Transverse colon (tissue), 4 donors: Measurements from ENCODE around the gene DUSP9. TPM values are rescaled to one million over a fixed set of nuclear protein-coding genes. Genes with fewer than 3 reads are reported as not detected.

Source experiments
- DNase-seq: peaks from one replicate; pipeline ENCODE4 v3.0.0-alpha.2; 2019
- H3K27ac ChIP-seq, 4 donors: fragments of 200-600 bp; sonication (generic); 2 replicates each; pipeline ENCODE4 v1.5.1; 2016 to 2018; ENCODE audit warnings: inconsistent platforms in 4 of 4
- H3K27me3 ChIP-seq: fragments of 200-600 bp; sonication (generic); 2 replicates; pipeline ENCODE4 v1.5.1; 2017; ENCODE audit warnings: inconsistent platforms
- H3K36me3 ChIP-seq, 4 donors: fragments of 200-600 bp; sonication (generic); 2 replicates each; pipeline ENCODE4 v1.5.1; 2017 to 2019; ENCODE audit warnings: inconsistent platforms in 4 of 4
- H3K4me1 ChIP-seq, 4 donors: fragments of 200-600 bp; sonication (generic); 2 replicates each; pipeline ENCODE4 v1.5.1; 2017 to 2020; ENCODE audit warnings: inconsistent platforms in 4 of 4
- H3K4me3 ChIP-seq, 4 donors: fragments of 200-600 bp; sonication (generic); 1 replicate in 1 of 4; 2 replicates in 3 of 4; pipeline versions ENCODE4 v1.5.1 to v1.6.1; 2017 to 2019; ENCODE audit warnings: inconsistent platforms in 4 of 4
- H3K9me3 ChIP-seq, 2 donors: fragments of 200-600 bp; sonication (generic); 2 replicates each; pipeline ENCODE4 v1.5.1; 2017 to 2019; ENCODE audit warnings: inconsistent platforms in 2 of 2
- CTCF ChIP-seq, 5 experiments: fragments of 200-600 bp in 3 of 5; fragments of 450-650 bp in 2 of 5; sonication (generic) in 3 of 5; IDR thresholded peaks; 1 replicate in 2 of 5; 2 replicates in 3 of 5; pipeline ENCODE4 v1.5.1; 2016 to 2017; ENCODE audit warnings: antibody characterized with exemption in 5 of 5, inconsistent platforms in 3 of 5, mild to moderate bottlenecking in 2 of 5, moderate library complexity in 1 of 5
- EP300 ChIP-seq: sonication (generic); formaldehyde crosslinking; IDR thresholded peaks from one replicate; pipeline ENCODE4 v1.6.1; 2017; ENCODE audit warnings: antibody characterized with exemption, low read depth
- POLR2A ChIP-seq: fragments of 450-650 bp; IDR thresholded peaks from one replicate; pipeline ENCODE4 v1.6.1; 2016; ENCODE audit warnings: antibody characterized with exemption, mild to moderate bottlenecking, moderate library complexity
- POLR2AphosphoS5 ChIP-seq, 3 donors: sonication (generic); formaldehyde crosslinking; IDR thresholded peaks; one replicate each; pipeline ENCODE4 v1.6.1; 2016; ENCODE audit warnings: antibody characterized with exemption in 3 of 3
- WGBS, 2 donors: methylation state at CpG; one replicate each; pipeline ENCODE4 v1.1.5; 2018; ENCODE audit warnings: low coverage in 1 of 2; 5-methylcytosine and 5-hydroxymethylcytosine counted together
- in situ Hi-C, 4 donors: fragments of 200-750 bp; cut with MboI; loops; one replicate each; pipeline versions ENCODE4 v1.15.0 to v1.15.1; 2017; ENCODE audit warnings: low sequenced_read_pairs in 3 of 4, low pct_ligation_motif_present in 1 of 4, low pct_unique_long_range_greater_than_20kb in 1 of 4
- intact Hi-C: fragments of 100-400 bp; cut with DNase I; formaldehyde crosslinking; loops from one replicate; pipeline ENCODE4 v1.15.1; 2023; ENCODE audit warnings: low total_unique reads
- total RNA-seq, 4 donors: library from RNA; depleted of rRNA; stranded (reverse); fragments of >200 nt; gene quantifications; one replicate each; pipeline ENCODE4 v1.1.0, GENCODE V29; 2016

DUSP9 gene
- total RNA-seq, 4 donors from 2014 or later: not detected

DNA sequence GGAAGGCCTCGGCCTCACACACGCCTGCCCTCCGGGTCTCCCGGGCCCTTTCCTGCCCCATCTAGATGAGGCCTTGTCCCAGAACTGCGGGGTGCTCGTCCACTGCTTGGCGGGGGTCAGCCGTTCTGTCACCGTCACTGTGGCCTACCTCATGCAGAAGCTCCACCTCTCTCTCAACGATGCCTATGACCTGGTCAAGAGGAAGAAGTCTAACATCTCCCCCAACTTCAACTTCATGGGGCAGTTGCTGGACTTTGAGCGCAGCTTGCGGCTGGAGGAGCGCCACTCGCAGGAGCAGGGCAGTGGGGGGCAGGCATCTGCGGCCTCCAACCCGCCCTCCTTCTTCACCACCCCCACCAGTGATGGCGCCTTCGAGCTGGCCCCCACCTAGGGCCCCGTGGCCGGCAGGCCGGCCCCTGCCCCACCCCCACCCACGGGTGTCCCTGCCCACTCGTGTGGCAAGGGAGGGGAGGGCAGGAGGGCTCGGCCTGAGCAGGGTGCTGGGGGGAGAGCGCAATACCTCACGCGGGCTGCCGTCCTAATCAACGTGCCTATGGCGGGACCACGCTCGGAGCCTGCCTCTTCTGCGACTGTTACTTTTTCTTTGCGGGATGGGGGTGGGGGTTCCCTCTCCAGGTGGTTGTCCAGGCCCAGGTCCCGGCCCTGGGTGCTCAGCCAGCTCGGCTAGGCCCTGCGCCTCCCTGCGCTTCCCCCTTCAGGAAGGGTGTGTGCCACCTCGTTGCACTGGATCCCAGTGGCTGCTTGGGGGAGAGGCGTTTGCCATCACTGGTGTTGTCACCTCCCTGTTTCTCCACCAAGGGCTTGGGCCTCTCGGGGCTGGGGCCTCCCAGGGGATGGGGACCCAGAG lies 3.1 kb downstream of the DUSP9 start:
- in situ Hi-C loops: loop anchor here (10.0 to 25.0 kb wide), 3 partner anchors 88 to 688 kb away; no protein-coding TSS in a partner anchor
- no peak for DNase-seq

GRCh38 chrX:153650959-153651358 lies 4.0 kb downstream of the DUSP9 start:
- 84% methylated on average over 13 of the region's 13 CpGs; no CpG with 5 or more reads in 1 of the 2 donors for WGBS, 2 donors
- H3K4me1 ChIP-seq: peaks cover 0 to 11% (median 4%) of the 10 kb centered on the region in 4 donors
- TF ChIP-seq POLR2A: no peak
- no peak for TF ChIP-seq EP300
- no peak for TF ChIP-seq CTCF (IDR thresholded peaks at IDR 0.05)
- no peak for TF ChIP-seq POLR2AphosphoS5 (IDR thresholded peaks at IDR 0.05)
- H3K27me3 ChIP-seq: peaks cover 35% of the 10 kb centered on the region
- no peak overlapping the region for H3K4me3 ChIP-seq
- H3K36me3 ChIP-seq: no peaks in the 10 kb centered on the region
- intact Hi-C loops: loop anchor here (10.0 kb wide), 1 partner anchor 96 kb away; no protein-coding TSS in a partner anchor
- H3K9me3 ChIP-seq: no peaks in the 10 kb centered on the region
- in situ Hi-C loops: loop anchor here (10.0 to 25.0 kb wide), 3 partner anchors 89 to 689 kb away; no protein-coding TSS in a partner anchor
- H3K27ac ChIP-seq: no peak overlapping the region
- no peak for DNase-seq

More for the DNA sequence above, 3.1 kb downstream of the DUSP9 start:
- 76% methylated on average over 41 of the region's 41 CpGs; no CpG with 5 or more reads in 1 of the 2 donors for WGBS, 2 donors
- Histone ChIP-seq H3K4me1 (peaks cover 0 to 11% (median 4%) of the 10 kb centered on the region in 4 donors), H3K27me3 (peaks cover 43% of the 10 kb centered on the region), H3K36me3 (no peaks in the 10 kb centered on the region), H3K27ac (no peak overlapping the region), H3K9me3 (no peaks in the 10 kb centered on the region), H3K4me3 (no peak overlapping the region)
- TF ChIP-seq POLR2AphosphoS5 (IDR thresholded peaks at IDR 0.05) (no peak), POLR2A (no peak), EP300 (no peak), CTCF (IDR thresholded peaks at IDR 0.05) (no peak)
- intact Hi-C loops: loop anchor here (10.0 kb wide), 1 partner anchor 95 kb away; no protein-coding TSS in a partner anchor

- 83% methylated on average over 8 of the region's 9 CpGs; no CpG with 5 or more reads in 1 of the 2 donors for WGBS, 2 donors
Observed at GRCh38 chrX:153651540-153652079, 4.6 kb downstream of the DUSP9 start.

More at GRCh38 chrX:153651540-153652079, 4.6 kb downstream of the DUSP9 start:
- in situ Hi-C loops (loop anchor here (10.0 to 25.0 kb wide), 3 partner anchors 89 to 689 kb away; no protein-coding TSS in a partner anchor), intact Hi-C loops (loop anchor here (10.0 kb wide), 1 partner anchor 97 kb away; no protein-coding TSS in a partner anchor)
- DNase-seq: no peak
- peaks cover 0 to 11% (median 4%) of the 10 kb centered on the region in 4 donors for H3K4me1 ChIP-seq
- H3K9me3 ChIP-seq: no peaks in the 10 kb centered on the region
- H3K36me3 ChIP-seq: no peaks in the 10 kb centered on the region
- H3K4me3 ChIP-seq: no peak overlapping the region
- peaks cover 28% of the 10 kb centered on the region for H3K27me3 ChIP-seq
- no peak overlapping the region for H3K27ac ChIP-seq
- TF ChIP-seq CTCF (IDR thresholded peaks at IDR 0.05) (peak in 2 of 5 experiments; percentile 10 to 12), EP300 (no peak), POLR2AphosphoS5 (IDR thresholded peaks at IDR 0.05) (no peak), POLR2A (no peak)
